Nephron (organoid): ENCODE results near the gene FSD1L.

ENCODE experiments used
- H3K27ac Mint-ChIP-seq, 3 experiments: 2 replicates each; pipeline ENCODE4 v1.8.0; 2020; ENCODE audit warnings: mixed read lengths in 3 of 3, mild to moderate bottlenecking in 2 of 3, moderate library complexity in 1 of 3
- H3K27me3 Mint-ChIP-seq: 2 replicates; pipeline ENCODE4 v1.8.0; 2021; ENCODE audit warnings: low read depth, mild to moderate bottlenecking, moderate library complexity, mixed read lengths
- H3K36me3 Mint-ChIP-seq: 2 replicates; pipeline ENCODE4 v1.8.0; 2020; ENCODE audit warnings: low read depth, mixed read lengths
- H3K4me1 Mint-ChIP-seq: 2 replicates; pipeline ENCODE4 v1.8.0; 2020; ENCODE audit warnings: mixed read lengths
- H3K4me3 Mint-ChIP-seq, 3 experiments: 2 replicates each; pipeline ENCODE4 v1.8.0; 2020; ENCODE audit warnings: mild to moderate bottlenecking in 3 of 3, mixed read lengths in 3 of 3, moderate library complexity in 2 of 3
- H3K9me3 Mint-ChIP-seq: 2 replicates; pipeline ENCODE4 v1.8.0; 2020; ENCODE audit warnings: mixed read lengths
- TF ChIP-seq, protein P1 (sequence below), 3 experiments: fragments of 200-600 bp; sonication (generic); IDR thresholded peaks; one replicate each; pipeline ENCODE4 v1.5.0; 2021; ENCODE audit warnings: antibody characterized with exemption in 3 of 3; ENCODE audit not compliant: unreplicated experiment in 3 of 3

Gene FSD1L

DNA sequence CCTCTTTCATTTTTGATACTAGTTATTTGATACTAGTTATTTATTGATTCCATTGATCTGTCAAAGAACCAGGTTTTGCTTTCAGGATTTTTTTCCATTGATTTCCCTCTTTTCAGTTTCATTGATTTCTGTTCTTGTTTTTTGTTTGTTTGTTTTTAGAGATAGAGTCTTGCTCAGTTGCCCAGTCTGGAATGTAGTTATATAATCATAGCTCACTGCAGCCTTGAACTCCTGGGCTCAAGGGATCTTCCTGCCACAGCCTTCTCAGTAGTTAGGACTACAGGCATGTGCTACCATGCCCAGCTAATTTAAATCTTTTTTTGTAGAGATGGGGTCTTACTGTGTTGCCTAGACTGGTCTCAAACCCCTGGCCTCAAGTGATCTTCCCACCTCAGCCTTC lies 49.9 kb downstream of the FSD1L start:
- Mint-ChIP-seq H3K36me3 (peaks cover 47% of the 10 kb centered on the region), H3K27ac (no peak overlapping the region), H3K9me3 (peaks cover 15% of the 10 kb centered on the region), H3K4me3 (no peak overlapping the region), H3K27me3 (no peaks in the 10 kb centered on the region), H3K4me1 (no peaks in the 10 kb centered on the region)
- TF ChIP-seq, protein P1, sequence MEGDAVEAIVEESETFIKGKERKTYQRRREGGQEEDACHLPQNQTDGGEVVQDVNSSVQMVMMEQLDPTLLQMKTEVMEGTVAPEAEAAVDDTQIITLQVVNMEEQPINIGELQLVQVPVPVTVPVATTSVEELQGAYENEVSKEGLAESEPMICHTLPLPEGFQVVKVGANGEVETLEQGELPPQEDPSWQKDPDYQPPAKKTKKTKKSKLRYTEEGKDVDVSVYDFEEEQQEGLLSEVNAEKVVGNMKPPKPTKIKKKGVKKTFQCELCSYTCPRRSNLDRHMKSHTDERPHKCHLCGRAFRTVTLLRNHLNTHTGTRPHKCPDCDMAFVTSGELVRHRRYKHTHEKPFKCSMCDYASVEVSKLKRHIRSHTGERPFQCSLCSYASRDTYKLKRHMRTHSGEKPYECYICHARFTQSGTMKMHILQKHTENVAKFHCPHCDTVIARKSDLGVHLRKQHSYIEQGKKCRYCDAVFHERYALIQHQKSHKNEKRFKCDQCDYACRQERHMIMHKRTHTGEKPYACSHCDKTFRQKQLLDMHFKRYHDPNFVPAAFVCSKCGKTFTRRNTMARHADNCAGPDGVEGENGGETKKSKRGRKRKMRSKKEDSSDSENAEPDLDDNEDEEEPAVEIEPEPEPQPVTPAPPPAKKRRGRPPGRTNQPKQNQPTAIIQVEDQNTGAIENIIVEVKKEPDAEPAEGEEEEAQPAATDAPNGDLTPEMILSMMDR (IDR thresholded peaks at IDR 0.05; ENCODE audit: unreplicated experiment in 3 of 3), result no peak

DNA sequence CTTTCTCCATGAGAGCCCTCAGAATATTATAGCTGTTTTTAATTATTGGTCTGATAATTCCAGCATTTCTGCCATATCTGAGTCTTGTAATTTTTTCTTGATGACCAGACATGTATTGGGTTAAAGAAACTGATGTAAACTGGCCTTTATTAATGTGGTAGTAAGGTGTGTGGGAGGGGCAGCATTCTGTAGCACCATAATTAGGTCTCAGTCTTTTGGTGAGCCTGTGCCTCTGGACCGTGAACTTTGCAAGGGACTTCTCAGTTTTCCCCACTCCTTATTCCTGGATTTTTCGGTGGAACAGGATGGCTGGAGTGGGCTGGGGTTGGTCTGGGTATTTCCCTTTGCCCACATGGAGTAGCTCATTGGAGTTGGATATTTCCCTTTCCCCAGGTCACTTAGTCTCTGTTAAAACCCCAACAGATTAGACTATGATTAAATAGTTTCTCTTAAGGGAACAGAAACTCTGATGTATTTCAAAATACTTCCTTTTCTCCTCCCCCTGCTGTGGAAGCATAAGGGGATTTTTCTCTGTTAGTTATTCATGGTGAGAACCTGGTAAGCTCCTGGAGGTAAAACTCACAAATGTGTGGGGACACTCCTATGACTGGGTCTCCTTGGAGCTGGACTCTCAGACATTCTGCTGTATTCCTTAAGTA lies 52.4 kb downstream of the FSD1L start:
- H3K9me3 Mint-ChIP-seq, result peaks cover 14% of the 10 kb centered on the region
- no peaks in the 10 kb centered on the region for H3K27me3 Mint-ChIP-seq
- H3K27ac Mint-ChIP-seq, result peak overlapping the region in 1 of 3 experiments; percentile 4
- TF ChIP-seq, protein P1 (IDR thresholded peaks at IDR 0.05; ENCODE audit: unreplicated experiment in 3 of 3), result no peak
- H3K36me3 Mint-ChIP-seq, result peaks cover 33% of the 10 kb centered on the region
- H3K4me3 Mint-ChIP-seq, result no peak overlapping the region
- no peaks in the 10 kb centered on the region for H3K4me1 Mint-ChIP-seq

DNA sequence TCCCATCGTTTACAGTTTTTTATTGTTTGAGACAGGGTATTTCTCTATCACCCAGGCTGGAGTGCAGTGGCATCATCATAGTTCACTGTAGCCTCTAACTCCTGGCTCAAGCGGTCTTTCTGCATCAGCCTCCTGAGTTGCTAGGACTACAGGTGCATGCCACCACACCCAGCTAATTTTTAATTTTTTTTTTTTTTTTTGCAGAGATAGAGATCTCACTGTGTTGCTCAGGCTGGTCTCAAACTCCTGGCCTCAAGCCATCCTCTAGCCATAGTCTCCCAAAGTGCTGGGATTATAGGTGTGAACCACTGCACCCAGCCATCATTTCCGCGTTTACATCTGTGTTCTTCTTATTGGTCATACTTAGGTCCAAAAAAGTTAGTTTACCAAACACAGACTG lies 53.6 kb downstream of the FSD1L start:
- Mint-ChIP-seq H3K36me3 (peaks cover 25% of the 10 kb centered on the region), H3K27ac (no peak overlapping the region), H3K27me3 (no peaks in the 10 kb centered on the region), H3K4me3 (no peak overlapping the region), H3K4me1 (no peaks in the 10 kb centered on the region), H3K9me3 (peaks cover 5% of the 10 kb centered on the region)
- TF ChIP-seq, protein P1 (IDR thresholded peaks at IDR 0.05; ENCODE audit: unreplicated experiment in 3 of 3), result no peak

DNA sequence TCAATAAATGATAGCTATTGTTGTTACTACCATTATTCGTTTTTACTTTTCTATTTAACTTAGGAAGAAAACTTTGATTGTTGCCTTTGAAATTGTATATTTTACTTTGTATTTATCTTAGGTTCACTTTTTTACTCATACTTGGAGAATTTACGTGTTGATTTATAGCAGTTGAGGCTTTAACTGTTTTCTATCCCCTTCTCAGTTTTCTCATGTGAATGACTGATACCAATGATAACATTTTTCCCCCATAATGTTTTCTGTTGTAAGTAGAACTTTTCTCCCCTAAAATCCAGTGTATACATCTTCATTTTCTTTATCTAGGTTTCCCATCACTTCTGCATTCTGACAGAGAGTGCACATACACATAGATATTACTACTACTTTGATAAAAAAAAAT lies 54.4 kb downstream of the FSD1L start:
- no peaks in the 10 kb centered on the region for H3K27me3 Mint-ChIP-seq
- TF ChIP-seq, protein P1 (IDR thresholded peaks at IDR 0.05; ENCODE audit: unreplicated experiment in 3 of 3), result no peak

DNA sequence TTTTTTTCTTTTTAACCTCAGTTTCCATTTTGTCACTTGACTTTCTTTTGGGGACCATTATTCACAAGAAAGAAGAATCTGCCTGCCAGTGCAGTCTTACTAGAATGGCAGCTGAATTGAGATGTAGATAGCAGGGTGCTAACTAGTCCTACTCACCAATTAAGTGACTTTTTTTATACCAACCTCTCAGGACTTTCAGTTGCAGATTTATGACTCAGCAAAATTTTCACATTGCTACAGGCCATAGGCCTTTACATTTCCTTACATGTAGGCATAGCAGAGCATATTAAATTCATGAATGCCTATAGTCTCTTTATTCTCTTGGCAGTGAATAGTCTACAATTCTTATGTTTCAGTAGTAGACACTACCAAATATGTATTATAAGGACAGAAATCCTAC lies 56.0 kb downstream of the FSD1L start:
- Mint-ChIP-seq H3K9me3 (no peaks in the 10 kb centered on the region), H3K27me3 (no peaks in the 10 kb centered on the region), H3K36me3 (peaks cover 17% of the 10 kb centered on the region), H3K4me1 (no peaks in the 10 kb centered on the region), H3K4me3 (no peak overlapping the region), H3K27ac (no peak overlapping the region)
- TF ChIP-seq, protein P1 (IDR thresholded peaks at IDR 0.05; ENCODE audit: unreplicated experiment in 3 of 3), result no peak

More for the DNA sequence above, 54.4 kb downstream of the FSD1L start:
- Mint-ChIP-seq H3K4me3 (no peak overlapping the region), H3K36me3 (peaks cover 21% of the 10 kb centered on the region), H3K4me1 (no peaks in the 10 kb centered on the region), H3K27ac (no peak overlapping the region), H3K9me3 (peaks cover under 1% of the 10 kb centered on the region)

DNA sequence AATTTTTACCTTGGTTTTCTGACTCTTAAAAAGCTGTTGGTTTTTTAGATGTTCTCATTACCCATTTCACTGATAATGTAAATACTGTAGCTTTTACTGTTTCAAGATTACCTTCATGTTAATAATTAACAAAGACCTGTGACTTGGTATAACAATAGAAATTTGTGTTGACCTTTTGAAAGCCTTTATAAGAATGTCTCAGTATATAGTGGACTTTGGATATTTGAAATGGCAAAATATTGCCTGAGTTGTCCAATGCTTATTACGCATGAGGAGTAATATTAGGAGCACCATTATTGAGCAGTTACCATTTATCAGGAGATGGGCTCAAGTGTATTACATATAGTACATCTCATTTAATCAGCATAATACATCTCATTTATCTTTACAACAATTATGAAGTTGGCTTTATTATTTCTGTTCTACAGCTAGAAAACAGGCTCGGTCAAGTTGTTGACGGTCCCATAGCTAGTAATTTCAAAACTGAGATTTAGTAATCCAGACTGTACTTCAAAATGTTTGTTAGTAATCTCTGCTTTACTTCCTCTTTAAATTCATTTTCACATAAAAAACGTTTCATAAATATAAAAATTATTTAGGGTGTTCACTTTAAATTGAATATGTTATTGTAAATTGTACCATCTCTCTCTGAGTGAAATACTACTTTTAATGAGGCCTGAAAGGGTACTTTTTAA lies 59.4 kb downstream of the FSD1L start:
- no peak overlapping the region for H3K4me3 Mint-ChIP-seq
- H3K9me3 Mint-ChIP-seq, result no peaks in the 10 kb centered on the region
- TF ChIP-seq, protein P1 (IDR thresholded peaks at IDR 0.05; ENCODE audit: unreplicated experiment in 3 of 3), result no peak
- no peak overlapping the region for H3K27ac Mint-ChIP-seq
- peaks cover 9% of the 10 kb centered on the region for H3K36me3 Mint-ChIP-seq
- H3K4me1 Mint-ChIP-seq, result no peaks in the 10 kb centered on the region
- no peaks in the 10 kb centered on the region for H3K27me3 Mint-ChIP-seq
